IPS DF 4.7 (cell line): ENCODE data around the gene RASA4.
"Not testable (repeated sequence)": the region's sequence is repeated elsewhere in the genome, so short reads cannot be mapped to it uniquely, and the experiment has no call there.

Experiments used
- DNase-seq: peaks from one replicate; pipeline ENCODE4 v3.0.0-alpha.2; 2013; ENCODE audit warnings: low spot score; ENCODE audit errors: extremely low read depth

The RASA4 gene

GRCh38 chr7:102616507-102617125 lies at the start of gene RASA4:
RASA4 (minus strand) TSS chr7:102616756; CDS start chr7:102616689, 67 bp downstream.
- not testable (repeated sequence) for DNase-seq

- not testable (repeated sequence) for DNase-seq
Observed at GRCh38 chr7:102664765-102665164, 48.2 kb upstream of the RASA4 start.

GRCh38 chr7:102649924-102650323 lies 33.4 kb upstream of the RASA4 start, which contains the start of gene SPDYE2B:
SPDYE2B (plus strand) TSS chr7:102650319; CDS start chr7:102652349, 2,030 bp downstream.
- DNase-seq, result not testable (repeated sequence)

- DNase-seq, result not testable (repeated sequence)
Observed at GRCh38 chr7:102647813-102648212, 31.3 kb upstream of the RASA4 start.

- not testable (repeated sequence) for DNase-seq
Observed at GRCh38 chr7:102643404-102643803, 26.8 kb upstream of the RASA4 start.

GRCh38 chr7:102642691-102643090 lies 26.1 kb upstream of the RASA4 start, which contains the start of gene UPK3BL1:
UPK3BL1 (minus strand) TSS chr7:102642791; CDS start chr7:102642741, 50 bp downstream.
- DNase-seq, result not testable (repeated sequence)

GRCh38 chr7:102638848-102639247 lies 22.3 kb upstream of the RASA4 start:
- DNase-seq, result not testable (repeated sequence)

- not testable (repeated sequence) for DNase-seq
Observed at GRCh38 chr7:102636956-102637355, 20.4 kb upstream of the RASA4 start.

- DNase-seq, result not testable (repeated sequence)
Observed at GRCh38 chr7:102635354-102635753, 18.8 kb upstream of the RASA4 start.

GRCh38 chr7:102634299-102634698 lies 17.7 kb upstream of the RASA4 start:
- not testable (repeated sequence) for DNase-seq

- DNase-seq, result not testable (repeated sequence)
Observed at GRCh38 chr7:102630622-102631021, 14.1 kb upstream of the RASA4 start.

GRCh38 chr7:102627271-102627904 lies 10.8 kb upstream of the RASA4 start:
- not testable (repeated sequence) for DNase-seq

GRCh38 chr7:102618122-102618521 lies 1.6 kb upstream of the RASA4 start:
- not testable (repeated sequence) for DNase-seq

- DNase-seq, result not testable (repeated sequence)
Observed at GRCh38 chr7:102615930-102616329, 626 bp downstream of the RASA4 start.

GRCh38 chr7:102614873-102615272 lies 1.7 kb downstream of the RASA4 start:
- DNase-seq, result not testable (repeated sequence)

- DNase-seq, result not testable (repeated sequence)
Observed at GRCh38 chr7:102614346-102614697, 2.2 kb downstream of the RASA4 start.

- DNase-seq, result not testable (repeated sequence)
Observed at GRCh38 chr7:102613575-102614345, 2.8 kb downstream of the RASA4 start.

- DNase-seq, result not testable (repeated sequence)
Observed at GRCh38 chr7:102611675-102612325, 4.8 kb downstream of the RASA4 start.

GRCh38 chr7:102611013-102611674 lies 5.4 kb downstream of the RASA4 start:
- not testable (repeated sequence) for DNase-seq

- DNase-seq, result not testable (repeated sequence)
Observed at GRCh38 chr7:102610441-102610840, 6.1 kb downstream of the RASA4 start.

GRCh38 chr7:102609734-102610133 lies 6.8 kb downstream of the RASA4 start:
- not testable (repeated sequence) for DNase-seq
